H1 (cell line): ENCODE measurements around the gene MT1B. TPM values are rescaled to one million over a fixed set of nuclear protein-coding genes. Genes with fewer than 3 reads are reported as not detected.

ENCODE experiments used
- CTCF ChIA-PET: fragments of 300-600 bp; sonication (Branson Sonifier 250); formaldehyde crosslinking; loops from one replicate; lab custom pipeline; 2021; ENCODE audit not compliant: partially characterized antibody; lab: Charles Lee
- POLR2A ChIA-PET: fragments of 300-600 bp; sonication (Branson Sonifier 250); formaldehyde crosslinking; loops from one replicate; lab custom pipeline; 2021; ENCODE audit warnings: inconsistent platforms; ENCODE audit not compliant: partially characterized antibody; lab: Charles Lee
- DNase-seq, 2 experiments: peaks; one replicate each; pipeline versions ENCODE4 v3.0.0 to v3.0.0-alpha.2; 2010 to 2022; ENCODE audit warnings: low spot score in 2 of 2, low read depth in 1 of 2, mixed read lengths in 1 of 2
- FAIRE-seq: peaks from 2 replicates; lab custom pipeline; 2011; peaks lifted over from hg19 to GRCh38; lab: Jason Lieb, UNC
- H2AFZ ChIP-seq: 2 replicates; pipeline ENCODE4 v1.8.1; 2012; ENCODE audit warnings: low read length, inconsistent platforms
- H2AK5ac ChIP-seq: 2 replicates; pipeline ENCODE4 v1.6.1; 2013; ENCODE audit warnings: low read depth, low read length
- H2BK120ac ChIP-seq: replicated peaks from 2 replicates; pipeline ENCODE3; 2013; ENCODE audit warnings: low read depth, low read length, inconsistent platforms
- H2BK12ac ChIP-seq: 2 replicates; pipeline ENCODE4 v1.6.1; 2013; ENCODE audit warnings: low read depth, low read length
- H2BK15ac ChIP-seq: 2 replicates; pipeline ENCODE4 v1.6.1; 2013; ENCODE audit warnings: low read length
- H2BK20ac ChIP-seq: 2 replicates; pipeline ENCODE4 v1.6.1; 2013; ENCODE audit warnings: low read length
- H2BK5ac ChIP-seq: 2 replicates; pipeline ENCODE4 v1.6.1; 2013; ENCODE audit warnings: low read depth, low read length
- H3K14ac ChIP-seq: 2 replicates; pipeline ENCODE4 v1.6.1; 2013; ENCODE audit warnings: inconsistent platforms; ENCODE audit not compliant: insufficient read length
- H3K18ac ChIP-seq: 2 replicates; pipeline ENCODE4 v1.6.1; 2013; ENCODE audit warnings: low read length; ENCODE audit errors: extremely low read depth
- H3K23ac ChIP-seq: 2 replicates; pipeline ENCODE4 v1.6.1; 2013; ENCODE audit warnings: inconsistent platforms; ENCODE audit not compliant: insufficient read length
- H3K23me2 ChIP-seq: 2 replicates; pipeline ENCODE4 v1.6.1; 2013; ENCODE audit warnings: low read depth, low read length
- H3K27ac ChIP-seq: 2 replicates; pipeline ENCODE4 v1.6.1; 2011; ENCODE audit warnings: low read depth, low read length, inconsistent platforms
- H3K27me3 ChIP-seq, 4 experiments: replicated peaks in 1 of 4; 1 replicate in 1 of 4; 2 replicates in 3 of 4; pipeline versions ENCODE4 v1.6.1 to v1.8.1; 2011 to 2013; ENCODE audit warnings: low read length in 3 of 4, mild to moderate bottlenecking in 3 of 4, inconsistent platforms in 2 of 4, mixed read lengths in 2 of 4, moderate library complexity in 1 of 4; ENCODE audit not compliant: control insufficient read depth in 3 of 4, insufficient read depth in 3 of 4; ENCODE audit errors: extremely low read depth in 1 of 4
- H3K36me3 ChIP-seq, 4 experiments: 2 replicates each; pipeline versions ENCODE4 v1.6.1 to v1.8.1; 2011 to 2013; ENCODE audit warnings: mild to moderate bottlenecking in 4 of 4, low read length in 3 of 4, moderate library complexity in 2 of 4, control low read depth in 1 of 4, inconsistent platforms in 1 of 4; ENCODE audit not compliant: insufficient read depth in 4 of 4, control insufficient read depth in 2 of 4
- H3K4ac ChIP-seq: replicated peaks from 2 replicates; pipeline ENCODE3; 2013; ENCODE audit warnings: low read length, low read depth, mixed read lengths, inconsistent platforms; ENCODE audit not compliant: insufficient read length
- H3K4me1 ChIP-seq, 4 experiments: replicated peaks in 1 of 4; 1 replicate in 1 of 4; 2 replicates in 3 of 4; pipeline versions ENCODE4 v1.6.1 to v1.8.1; 2011 to 2013; ENCODE audit warnings: low read length in 3 of 4, inconsistent platforms in 2 of 4, mixed read lengths in 1 of 4; ENCODE audit not compliant: insufficient read depth in 4 of 4, control insufficient read depth in 3 of 4
- H3K4me2 ChIP-seq, 2 experiments: 2 replicates each; pipeline versions ENCODE4 v1.6.1 to v1.8.1; 2011 to 2013; ENCODE audit warnings: low read depth in 2 of 2, low read length in 2 of 2, control low read depth in 1 of 2, inconsistent platforms in 1 of 2, mild to moderate bottlenecking in 1 of 2; ENCODE audit not compliant: insufficient read depth in 1 of 2
- H3K4me3 ChIP-seq, 4 experiments: fragments of 200-600, 300-600 bp in 1 of 4; sonication (generic), shearing (Covaris generic), sonication (Bioruptor Twin) in 1 of 4; 2 replicates each; pipeline versions ENCODE4 v1.5.1 to v1.8.1; 2011 to 2016; ENCODE audit warnings: low read length in 4 of 4, low read depth in 3 of 4, control low read depth in 2 of 4, inconsistent platforms in 2 of 4, mild to moderate bottlenecking in 2 of 4, mixed read lengths in 1 of 4, moderate library complexity in 1 of 4; ENCODE audit not compliant: insufficient read depth in 2 of 4; ENCODE audit errors: extremely low read depth in 1 of 4
- H3K56ac ChIP-seq: replicated peaks from 2 replicates; pipeline ENCODE3; 2013; ENCODE audit warnings: low read depth, mild to moderate bottlenecking, mixed read lengths, low read length, inconsistent platforms; ENCODE audit not compliant: insufficient read length
- H3K79me1 ChIP-seq: 2 replicates; pipeline ENCODE4 v1.6.1; 2013; ENCODE audit warnings: low read depth, low read length, control low read depth
- H3K79me2 ChIP-seq, 2 experiments: 2 replicates each; pipeline versions ENCODE4 v1.6.1 to v1.8.1; 2012 to 2013; ENCODE audit warnings: low read length in 2 of 2, mild to moderate bottlenecking in 2 of 2, inconsistent platforms in 1 of 2; ENCODE audit not compliant: insufficient read depth in 2 of 2, control insufficient read depth in 1 of 2
- H3K9ac ChIP-seq, 4 experiments: replicated peaks in 1 of 4; 1 replicate in 1 of 4; 2 replicates in 3 of 4; pipeline versions ENCODE4 v1.6.1 to v1.8.1; 2011 to 2013; ENCODE audit warnings: low read depth in 3 of 4, low read length in 3 of 4, control low read depth in 2 of 4, mild to moderate bottlenecking in 2 of 4, moderate library complexity in 2 of 4, inconsistent platforms in 1 of 4; ENCODE audit errors: extremely low read depth in 1 of 4
- H3K9me3 ChIP-seq, 2 experiments: 2 replicates each; pipeline versions ENCODE4 v1.6.1 to v1.8.1; 2012 to 2013; ENCODE audit warnings: mild to moderate bottlenecking in 2 of 2, moderate library complexity in 2 of 2, control low read depth in 1 of 2, inconsistent platforms in 1 of 2, low read depth in 1 of 2, low read length in 1 of 2, mixed read lengths in 1 of 2; ENCODE audit not compliant: insufficient read depth in 2 of 2
- H4K20me1 ChIP-seq, 2 experiments: replicated peaks in 1 of 2; 2 replicates each; pipeline versions ENCODE3 to v1.8.1; 2011 to 2013; ENCODE audit warnings: inconsistent platforms in 2 of 2, low read length in 2 of 2, mild to moderate bottlenecking in 1 of 2; ENCODE audit not compliant: insufficient read depth in 2 of 2, control insufficient read depth in 1 of 2
- H4K5ac ChIP-seq: 2 replicates; pipeline ENCODE4 v1.6.1; 2013; ENCODE audit warnings: low read length, low read depth, mixed read lengths, inconsistent platforms; ENCODE audit not compliant: insufficient read length
- H4K8ac ChIP-seq: 2 replicates; pipeline ENCODE4 v1.8.0; 2013; ENCODE audit warnings: mild to moderate bottlenecking, moderate library complexity, low read length, inconsistent platforms; ENCODE audit not compliant: insufficient read depth; ENCODE audit errors: extremely low read depth
- H4K91ac ChIP-seq: replicated peaks from 2 replicates; pipeline ENCODE3; 2013; ENCODE audit warnings: low read length, mixed read lengths, inconsistent platforms; ENCODE audit not compliant: insufficient read length
- CBX8 ChIP-seq: fragments of 300-800, 300-1000 bp; sonication (generic); IDR thresholded peaks from 2 replicates; pipeline ENCODE4 v1.7.1; 2016; ENCODE audit warnings: low read depth, low read length, borderline replicate concordance
- E2F6 ChIP-seq: IDR thresholded peaks from 2 replicates; pipeline ENCODE4 v1.6.1; 2012; ENCODE audit warnings: inconsistent platforms
- GTF2F1 ChIP-seq: IDR thresholded peaks from 2 replicates; pipeline ENCODE4 v1.6.1; 2012; ENCODE audit warnings: low read depth, low read length, improper control_type of control experiment, borderline replicate concordance
- JUND ChIP-seq: IDR thresholded peaks from 2 replicates; pipeline ENCODE4 v1.6.1; 2011; ENCODE audit warnings: mild to moderate bottlenecking, improper control_type of control experiment, low read length
- TAF7 ChIP-seq: optimal IDR thresholded peaks from 2 replicates; pipeline ENCODE3; 2011; ENCODE audit warnings: low read depth, mild to moderate bottlenecking, inconsistent platforms, low read length, moderate library complexity, borderline replicate concordance
- USF2 ChIP-seq: IDR thresholded peaks from 2 replicates; pipeline ENCODE4 v1.6.1; 2011; ENCODE audit warnings: low read length, improper control_type of control experiment
- WGBS, 2 experiments: shearing (Covaris generic) in 1 of 2; methylation state at CpG; one replicate each; pipeline versions ENCODE4 v1.1.6 to v1.1.7; 2013 to 2015; ENCODE audit warnings: low lambda C conversion rate in 2 of 2, mixed read lengths in 2 of 2, inconsistent platforms in 1 of 2, low coverage in 1 of 2, missing lambda C conversion rate in 1 of 2; ENCODE audit not compliant: insufficient replicate concordance in 2 of 2, insufficient coverage in 1 of 2, insufficient read length in 1 of 2; ENCODE audit errors: extremely low coverage in 1 of 2, missing lambda C conversion rate in 1 of 2; 5-methylcytosine and 5-hydroxymethylcytosine counted together
- polyA plus RNA-seq, 7 experiments: library from polyadenylated mRNA; depleted of rRNA in 3 of 7; stranded (reverse) in 5 of 7; unstranded in 2 of 7; fragments of >200 nt in 5 of 7; fragments of 200-250 nt in 2 of 7; gene quantifications; 1 replicate in 5 of 7; 2 replicates in 1 of 7; 4 replicates in 1 of 7; pipeline versions ENCODE4 v1.2.1 to v1.2.3, GENCODE V29; 2011 to 2013; ENCODE audit warnings: missing spikeins in 2 of 7, mixed read lengths in 2 of 7
- total RNA-seq: library from RNA; stranded (reverse); fragmentation: NEBNext Ultra II Directional; extraction: Animal tissue kit (Norgen Biotek cat#: 25700); gene quantifications from 2 replicates; pipeline ENCODE4 v1.2.1, GENCODE V29; 2021
- TF ChIP-seq, protein P1 (sequence below): IDR thresholded peaks from 2 replicates; pipeline ENCODE4 v1.6.1; 2011; ENCODE audit warnings: low read depth, mild to moderate bottlenecking, low read length; ENCODE audit not compliant: insufficient read depth

Gene MT1B
- total and polyA plus RNA-seq, 2 of the 8 experiments (the other 6 are each of a cell fraction or from before 2014, with no cell fraction given) = not detected

GRCh38 chr16:56700631-56701030 is 48.9 kb downstream of the MT1B start:
- Histone ChIP-seq H3K18ac (no peak overlapping the region), H2BK12ac (no peak overlapping the region), H4K8ac (no peak overlapping the region), H3K36me3 (no peaks in the 10 kb centered on the region), H3K4me3 (no peak overlapping the region), H3K27me3 (no peaks in the 10 kb centered on the region; a peak in 2 of 7 replicates), H3K23me2 (no peaks in the 10 kb centered on the region), H3K9ac (no peak overlapping the region), H3K4me2 (no peak overlapping the region), H3K14ac (no peak overlapping the region), H4K5ac (no peak overlapping the region), H3K4me1 (peaks cover 0 to 2% (median 0%) of the 10 kb centered on the region in 4 experiments; a peak in 1 of 7 replicates), H3K23ac (no peak overlapping the region), H2AFZ (no peak overlapping the region), H3K4ac (no peak overlapping the region), H3K79me1 (no peaks in the 10 kb centered on the region), H3K79me2 (no peaks in the 10 kb centered on the region), H2BK15ac (no peak overlapping the region), H3K56ac (no peak overlapping the region), H3K9me3 (peaks cover 0 to 4% of the 10 kb centered on the region in 2 experiments; a peak in 1 of 4 replicates), H2AK5ac (no peak overlapping the region), H4K20me1 (no peaks in the 10 kb centered on the region), H2BK5ac (no peak overlapping the region), H2BK120ac (no peak overlapping the region), H4K91ac (no peak overlapping the region), H3K27ac (no peak overlapping the region), H2BK20ac (no peak overlapping the region)
- no peak for FAIRE-seq
- CTCF ChIA-PET = interaction anchor here (0.6 to 4.8 kb wide), 25 partner anchors 8 to 184 kb away, joined by 3 to 85 read pairs (median 7); partner anchors contain the start of genes MT1B, MT1G, MT1H and MT1X
- WGBS, 2 experiments = 100% methylated on average over 1 of the region's 1 CpG; no CpG with 5 or more reads in 1 of the 2 experiments
- no peak for DNase-seq
- POLR2A ChIA-PET = interaction anchor here (0.8 to 3.3 kb wide), 6 partner anchors 17 to 75 kb away, joined by 3 to 25 read pairs (median 10); partner anchors contain the start of genes MT1E, MT1H and MT1X
- no peak for TF ChIP-seq GTF2F1
- no peak for TF ChIP-seq E2F6
- TF ChIP-seq JUND = no peak
- TF ChIP-seq CBX8 = no peak
- TF ChIP-seq, protein P1, sequence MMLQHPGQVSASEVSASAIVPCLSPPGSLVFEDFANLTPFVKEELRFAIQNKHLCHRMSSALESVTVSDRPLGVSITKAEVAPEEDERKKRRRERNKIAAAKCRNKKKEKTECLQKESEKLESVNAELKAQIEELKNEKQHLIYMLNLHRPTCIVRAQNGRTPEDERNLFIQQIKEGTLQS = no peak
- no peak for TF ChIP-seq TAF7
- TF ChIP-seq USF2 = no peak
